ENCODE measurements around the gene NUTF2.
"Not testable (repeated sequence)": the region's sequence is repeated elsewhere in the genome, so short reads cannot be mapped to it uniquely, and the experiment has no call there.

Gene NUTF2

DNA sequence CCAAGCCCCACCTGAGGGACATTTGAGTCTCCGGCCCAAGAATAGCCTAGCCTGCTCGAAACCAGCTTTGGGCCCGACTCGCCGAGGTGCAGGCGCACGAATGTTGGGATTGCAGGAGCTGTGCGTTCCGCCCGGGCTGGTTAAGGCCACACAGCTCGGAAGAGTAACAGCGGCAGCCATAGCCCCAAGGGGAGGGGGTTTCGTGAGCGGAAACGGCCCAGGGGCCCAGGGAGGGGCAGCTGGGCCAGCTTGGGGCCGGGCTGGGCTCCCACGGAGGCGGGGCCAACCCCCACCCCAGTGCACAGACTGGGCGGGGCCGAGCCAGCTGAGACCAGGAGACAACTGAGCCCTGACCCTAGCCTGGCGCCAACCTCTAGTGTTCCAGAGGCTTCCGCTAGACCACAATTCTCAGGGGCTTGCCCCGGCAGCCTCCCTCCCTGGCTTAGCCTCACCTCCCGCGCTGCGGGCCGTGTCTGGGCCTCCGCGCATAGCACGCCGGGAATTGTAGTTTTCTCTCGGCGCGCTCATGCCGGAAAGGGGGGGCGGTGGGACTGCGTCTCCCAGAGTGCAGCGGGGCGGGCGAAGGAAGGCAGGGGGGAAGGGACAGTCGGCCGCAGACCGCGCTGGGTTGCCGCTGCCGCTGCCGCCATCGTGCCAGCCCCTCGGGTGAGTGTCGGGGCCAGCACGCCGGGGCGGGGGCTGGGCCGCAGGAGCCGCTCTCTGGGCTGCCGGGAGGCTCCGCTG lies at the start of gene NUTF2:
Gene NUTF2, plus strand, starts transcription at position 614 of the 744 bp plus-strand sequence. CDS start 18,198 bp downstream, outside the sequence.
- peak; percentile 96 for DNase-seq

GRCh38 chr16:67800338-67800926 lies 46.3 kb upstream of the NUTF2 start:
- DNase-seq, result no peak

GRCh38 chr16:67801241-67801640 lies 45.5 kb upstream of the NUTF2 start:
- no peak for DNase-seq

DNA sequence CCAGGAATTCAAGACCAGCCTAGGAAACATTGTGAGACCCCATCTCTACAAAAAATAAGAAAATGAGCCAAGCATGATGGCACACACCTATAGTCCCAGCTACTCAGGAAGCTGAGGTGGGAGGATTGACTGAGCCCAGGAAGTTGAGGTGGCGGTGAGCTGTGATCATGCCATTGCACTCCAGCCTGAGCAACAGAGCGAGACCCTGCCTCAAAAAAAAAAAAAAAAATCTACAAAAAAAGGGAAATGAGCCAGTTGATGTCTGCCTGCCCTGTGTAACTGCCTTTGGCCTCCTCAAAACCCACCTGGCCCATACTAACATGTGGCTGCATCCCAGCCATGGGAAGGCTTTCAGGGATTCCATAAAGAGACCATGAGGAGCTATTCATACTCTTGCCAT lies 44.9 kb upstream of the NUTF2 start:
- DNase-seq, result peak; percentile 23

GRCh38 chr16:67803894-67804293 lies 42.8 kb upstream of the NUTF2 start:
- no peak for DNase-seq

GRCh38 chr16:67804853-67805542 lies 41.7 kb upstream of the NUTF2 start:
- DNase-seq, result no peak

DNA sequence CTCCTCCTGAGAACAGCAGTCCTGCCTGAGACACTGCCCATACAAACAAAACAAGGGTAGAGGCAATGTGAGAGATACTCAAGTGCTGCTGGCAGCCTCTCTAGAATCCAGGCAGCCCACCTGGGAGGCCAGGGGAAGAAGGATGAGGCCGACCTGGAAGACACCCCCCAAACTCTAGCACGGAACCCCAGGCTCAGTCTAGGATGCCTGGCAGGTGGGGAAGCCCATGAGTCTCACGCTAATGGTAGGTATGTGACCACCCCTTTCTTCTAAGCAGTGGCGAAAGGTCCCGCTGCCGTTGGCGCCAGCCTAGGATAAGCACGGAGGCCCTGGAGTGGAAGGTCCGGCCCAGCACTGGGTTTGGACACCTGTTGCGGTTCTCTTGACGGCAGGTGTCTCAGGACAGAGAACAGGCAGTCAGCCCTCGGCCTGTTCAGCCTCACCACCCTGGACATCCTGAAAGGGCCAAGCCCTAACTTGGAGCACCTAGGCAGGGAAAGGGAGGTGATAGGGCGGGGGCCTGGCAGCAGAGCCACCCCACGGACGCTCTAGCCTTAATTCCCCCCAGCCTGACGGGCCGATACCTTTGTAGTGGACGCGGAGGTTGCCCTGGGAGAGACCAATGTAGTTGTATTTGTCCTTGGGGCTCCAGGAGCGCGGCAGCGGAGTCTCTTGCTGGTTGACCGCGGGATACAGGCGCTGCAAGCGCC lies 40.9 kb upstream of the NUTF2 start:
- DNase-seq, result no peak

DNA sequence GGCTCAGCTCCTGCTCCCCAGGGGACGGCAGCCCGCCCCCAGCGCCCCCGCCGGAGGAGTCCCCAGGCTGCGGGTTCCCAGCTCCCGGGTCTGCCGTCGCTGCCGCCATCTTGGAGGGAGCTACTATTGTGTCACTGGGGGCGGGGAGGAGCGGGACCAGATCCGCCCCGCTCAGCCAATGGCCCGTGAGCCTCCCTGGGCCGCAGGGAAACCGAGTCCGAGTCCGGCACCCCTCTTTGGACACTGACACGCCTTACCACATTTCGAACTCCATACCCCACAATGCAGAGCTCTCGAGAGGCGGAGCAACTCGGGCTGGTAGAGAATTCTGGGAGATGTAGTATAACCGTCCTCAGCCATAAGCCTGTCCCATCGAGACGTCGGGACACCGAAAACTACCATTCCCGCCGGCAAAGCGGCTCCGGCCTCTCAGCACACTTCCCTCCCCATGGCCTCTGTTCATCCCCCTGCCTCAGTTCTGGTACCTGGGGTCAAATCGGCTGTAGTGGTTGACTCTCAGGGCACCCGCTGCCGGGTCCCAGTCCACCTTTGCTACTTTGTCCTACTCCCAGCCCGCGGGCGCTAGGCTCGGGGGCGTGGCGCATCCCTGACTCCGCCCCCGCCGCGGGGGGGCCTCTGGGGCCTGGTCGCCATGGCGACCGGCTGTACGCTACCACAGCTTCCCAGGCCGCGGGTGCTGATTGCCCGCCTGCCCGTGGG lies 40.1 kb upstream of the NUTF2 start, which contains the start of the genes RANBP10 and TSNAXIP1:
Gene RANBP10, minus strand, starts transcription at position 133 of the 720 bp plus-strand sequence. Its CDS starts 24 bp downstream, at position 109.
Gene TSNAXIP1, plus strand, starts transcription at position 462 of the 720 bp plus-strand sequence. CDS start 261 bp downstream, outside the sequence.
- DNase-seq, result peak; percentile 97

DNA sequence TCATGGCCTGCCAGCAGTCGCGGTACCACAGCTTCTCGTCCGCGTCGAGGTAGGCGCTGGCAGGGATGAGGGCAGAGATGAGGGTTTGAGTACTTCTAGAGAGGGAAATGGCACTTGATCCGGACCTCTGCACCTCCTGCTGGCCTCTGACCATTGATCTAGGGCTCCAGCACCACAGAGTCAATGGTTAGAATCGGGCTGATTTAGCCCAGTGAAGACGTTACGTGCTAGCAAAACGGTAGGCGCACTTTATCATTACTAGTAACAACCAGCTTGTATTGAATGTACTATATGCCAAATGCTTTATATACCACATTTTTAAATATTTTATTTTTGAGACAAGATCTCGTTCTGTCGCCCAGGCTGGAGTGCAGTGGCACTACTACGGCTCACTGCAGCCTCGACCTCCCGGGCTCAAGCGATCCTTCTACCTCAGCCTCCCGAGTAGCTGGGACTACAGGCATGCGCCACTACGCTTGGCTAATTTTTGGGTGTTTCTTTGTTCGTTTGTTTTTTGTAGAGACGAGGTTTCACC lies 39.5 kb upstream of the NUTF2 start:
- no peak for DNase-seq

GRCh38 chr16:67811899-67812298 lies 34.8 kb upstream of the NUTF2 start:
- DNase-seq, result no peak

GRCh38 chr16:67814567-67814966 lies 32.2 kb upstream of the NUTF2 start:
- DNase-seq, result no peak

GRCh38 chr16:67820608-67821259 lies 26.0 kb upstream of the NUTF2 start:
- no peak for DNase-seq

GRCh38 chr16:67822511-67822910 lies 24.2 kb upstream of the NUTF2 start:
- no peak for DNase-seq

DNA sequence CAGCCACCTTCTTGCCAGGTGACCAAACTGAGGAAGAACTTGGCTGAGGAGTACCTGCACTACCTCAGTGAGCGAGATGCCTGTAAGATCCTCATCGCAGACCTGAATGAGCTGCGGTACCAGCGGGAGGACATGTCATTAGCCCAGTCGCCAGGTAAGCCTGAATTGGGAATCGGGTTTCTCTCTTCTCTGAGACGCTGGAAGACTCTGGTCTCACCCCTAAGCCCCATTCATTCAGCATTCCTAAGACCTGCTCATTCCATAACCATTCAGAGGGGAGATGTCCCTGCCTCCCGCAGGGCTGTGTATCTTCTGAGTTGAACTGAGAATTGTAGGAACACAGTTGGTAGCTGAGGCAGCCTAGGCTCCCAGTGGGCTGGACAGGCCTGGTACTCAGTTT lies 21.6 kb upstream of the NUTF2 start:
- DNase-seq, result no peak

GRCh38 chr16:67825906-67826305 lies 20.8 kb upstream of the NUTF2 start:
- DNase-seq, result no peak

DNA sequence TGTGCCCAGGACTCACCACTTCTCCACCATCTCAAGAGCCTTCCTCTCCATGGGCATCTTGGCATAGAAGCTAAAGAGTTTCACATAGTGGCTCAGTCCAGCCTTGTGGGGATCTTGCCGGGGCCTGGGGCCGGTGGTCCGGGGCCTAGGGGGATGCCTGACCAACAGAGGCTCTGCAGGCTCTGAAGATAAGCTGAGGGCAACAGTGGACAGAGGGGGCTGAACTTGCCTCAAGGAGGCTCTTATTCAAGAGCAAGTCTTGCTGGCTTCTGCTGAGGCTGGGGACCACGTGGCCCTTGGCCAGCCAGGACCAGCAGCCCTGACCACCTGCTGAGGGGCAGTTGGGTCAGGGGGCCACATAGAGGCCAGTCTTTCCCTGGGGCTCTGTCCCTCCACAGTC lies 18.1 kb upstream of the NUTF2 start:
- no peak for DNase-seq

GRCh38 chr16:67833030-67833414 lies 13.7 kb upstream of the NUTF2 start:
- DNase-seq, result no peak

DNA sequence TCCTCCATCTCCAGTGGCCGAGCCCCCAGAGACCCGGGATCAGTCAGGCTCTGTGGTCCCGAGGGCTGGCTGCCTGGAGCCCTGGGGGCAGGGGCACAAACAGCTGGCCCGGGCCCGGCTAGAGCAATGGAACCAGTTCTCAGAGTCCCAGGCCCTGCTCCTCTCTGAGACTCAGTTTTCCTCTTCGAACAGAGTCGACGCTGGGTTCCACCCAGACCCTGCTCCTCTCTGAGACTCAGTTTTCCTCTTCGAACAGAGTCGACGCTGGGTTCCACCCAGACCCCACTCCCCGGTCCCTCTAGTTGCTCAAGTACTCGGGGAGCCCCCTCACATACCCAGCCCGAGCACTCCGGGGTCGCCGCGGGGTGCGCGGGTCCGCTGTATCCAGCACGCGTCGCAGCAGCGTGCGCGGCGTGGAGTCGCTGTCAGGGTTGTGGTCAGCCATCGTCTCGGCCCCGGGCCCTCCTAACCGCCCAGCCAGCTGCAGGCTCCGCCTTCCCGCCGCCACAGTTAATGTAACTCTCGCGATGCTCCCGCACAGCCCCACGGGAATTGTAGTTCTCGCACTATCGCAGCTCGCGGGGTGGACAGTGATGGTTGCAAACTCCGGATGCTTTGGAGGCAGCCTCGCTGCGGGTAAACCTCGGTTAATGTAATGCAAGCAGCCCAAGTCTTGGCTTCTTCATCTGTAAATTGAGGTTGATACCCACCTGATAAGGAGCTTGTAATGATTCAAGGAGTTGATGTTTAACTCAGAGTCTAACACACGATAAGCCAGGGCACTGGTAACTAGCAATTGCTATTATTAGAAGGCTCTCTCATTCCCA lies 13.1 kb upstream of the NUTF2 start:
- peak; percentile 94 for DNase-seq

- no peak for DNase-seq
These were observed 12.5 kb upstream of the NUTF2 start for GRCh38 chr16:67834242-67834614.

- DNase-seq, result not testable (repeated sequence)
These were observed 9.5 kb upstream of the NUTF2 start for GRCh38 chr16:67837190-67837589.

- no peak for DNase-seq
These were observed 8.9 kb upstream of the NUTF2 start for GRCh38 chr16:67837811-67838210.
